Memory B cell (primary cell): ENCODE results near the gene JUND.
A peak's percentile ranks its signal among the peaks of the same experiment; 100 is the strongest.

Experiments
- ATAC-seq: fragments of 150-1000 bp; cut with Tn5 transposase; 2 replicates; pipeline ENCODE4 v1.10.0; 2021; ENCODE audit warnings: low read depth, mild to moderate bottlenecking, moderate library complexity
- DNase-seq, 2 donors: peaks; one replicate each; pipeline ENCODE4 v3.0.0; 2022; ENCODE audit warnings: low spot score in 2 of 2
- H3K27ac Mint-ChIP-seq: one replicate; pipeline ENCODE4 v1.8.0; 2022; ENCODE audit warnings: mild to moderate bottlenecking, moderate library complexity, mixed read lengths
- H3K27me3 Mint-ChIP-seq: one replicate; pipeline ENCODE4 v1.8.0; 2022; ENCODE audit warnings: mixed read lengths
- H3K36me3 Mint-ChIP-seq: one replicate; pipeline ENCODE4 v1.8.0; 2022; ENCODE audit warnings: mild to moderate bottlenecking, mixed read lengths
- H3K4me1 Mint-ChIP-seq: one replicate; pipeline ENCODE4 v1.8.0; 2022; ENCODE audit warnings: mixed read lengths
- H3K4me3 Mint-ChIP-seq: one replicate; pipeline ENCODE4 v1.8.0; 2022; ENCODE audit warnings: mild to moderate bottlenecking, moderate library complexity, mixed read lengths
- H3K9me3 Mint-ChIP-seq: one replicate; pipeline ENCODE4 v1.8.0; 2022; ENCODE audit warnings: mixed read lengths

The JUND gene

DNA sequence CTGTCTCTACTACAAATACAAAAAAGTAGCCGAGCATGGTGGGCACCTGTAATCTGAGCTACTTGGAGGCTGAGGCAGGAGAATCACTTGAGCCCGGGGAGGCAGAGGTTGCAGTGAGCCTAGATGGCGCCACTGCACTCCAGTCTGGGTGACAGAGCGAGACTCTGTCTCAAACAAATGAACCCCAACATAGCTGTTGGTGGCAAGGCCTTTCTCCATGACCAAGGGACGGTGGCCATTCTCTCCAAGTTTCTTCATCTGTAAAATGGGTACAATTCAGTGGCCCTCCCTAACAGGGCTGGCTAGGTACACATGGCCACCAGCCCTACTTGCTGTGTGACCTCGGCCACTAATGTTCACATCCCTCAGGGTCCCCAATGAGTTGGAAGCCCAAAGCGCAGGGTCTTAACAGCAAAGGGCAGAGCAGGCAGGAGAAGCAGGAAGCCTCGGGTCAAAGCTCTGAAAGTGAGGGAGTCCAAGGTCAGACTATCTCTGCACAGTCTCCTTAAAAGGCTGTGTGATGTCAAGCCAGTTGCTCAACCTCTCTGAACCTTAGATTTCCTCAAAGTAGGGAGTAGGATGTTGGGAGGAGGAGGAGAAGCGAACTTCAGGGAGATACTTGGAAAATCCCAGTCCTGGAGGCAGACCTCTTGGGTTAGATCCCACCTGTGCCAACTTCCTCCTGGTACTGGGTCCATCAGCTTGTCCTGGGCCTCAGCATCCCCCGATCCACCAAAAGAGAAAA lies 2.7 kb downstream of the JUND start:
- peak in 1 of 2 donors; percentile 66 for DNase-seq

DNA sequence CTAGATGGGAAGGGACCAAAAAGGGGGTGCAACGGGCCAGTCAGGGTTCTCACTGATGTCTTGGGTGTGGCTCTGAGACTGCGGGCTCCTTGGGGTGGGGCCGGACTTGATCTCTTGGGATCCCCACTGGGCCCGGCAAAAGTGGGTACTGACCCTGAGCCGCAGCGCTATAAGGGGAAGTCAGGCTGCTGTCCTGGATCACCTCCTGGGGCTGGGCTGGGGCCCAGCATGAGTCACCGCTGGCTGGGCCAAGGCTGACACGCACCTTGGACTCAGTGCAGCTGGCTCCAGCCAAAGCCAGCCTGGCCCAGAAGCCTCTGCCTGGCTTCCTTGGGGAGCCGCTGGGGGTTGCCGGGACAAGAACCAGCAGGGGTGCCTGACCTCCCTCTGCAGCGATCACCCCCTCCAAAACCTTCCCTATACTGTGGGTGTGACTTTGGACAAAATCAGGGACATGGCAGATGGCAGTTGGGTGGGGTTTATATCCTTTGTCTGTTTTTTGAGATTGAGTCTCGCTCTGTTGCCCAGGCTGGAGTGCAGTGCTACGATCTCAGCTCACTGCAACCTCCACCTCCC lies 6.6 kb downstream of the JUND start:
- Mint-ChIP-seq H3K4me3 (no peak overlapping the region), H3K9me3 (no peaks in the 10 kb centered on the region), H3K27me3 (no peaks in the 10 kb centered on the region)

More for the DNA sequence above, 2.7 kb downstream of the JUND start:
- Mint-ChIP-seq H3K27ac (peak overlapping the region; percentile 98), H3K4me3 (peak overlapping the region; percentile 97), H3K36me3 (peaks cover 16% of the 10 kb centered on the region), H3K9me3 (no peaks in the 10 kb centered on the region), H3K4me1 (peaks cover 40% of the 10 kb centered on the region), H3K27me3 (no peaks in the 10 kb centered on the region)
- no peak for ATAC-seq

DNA sequence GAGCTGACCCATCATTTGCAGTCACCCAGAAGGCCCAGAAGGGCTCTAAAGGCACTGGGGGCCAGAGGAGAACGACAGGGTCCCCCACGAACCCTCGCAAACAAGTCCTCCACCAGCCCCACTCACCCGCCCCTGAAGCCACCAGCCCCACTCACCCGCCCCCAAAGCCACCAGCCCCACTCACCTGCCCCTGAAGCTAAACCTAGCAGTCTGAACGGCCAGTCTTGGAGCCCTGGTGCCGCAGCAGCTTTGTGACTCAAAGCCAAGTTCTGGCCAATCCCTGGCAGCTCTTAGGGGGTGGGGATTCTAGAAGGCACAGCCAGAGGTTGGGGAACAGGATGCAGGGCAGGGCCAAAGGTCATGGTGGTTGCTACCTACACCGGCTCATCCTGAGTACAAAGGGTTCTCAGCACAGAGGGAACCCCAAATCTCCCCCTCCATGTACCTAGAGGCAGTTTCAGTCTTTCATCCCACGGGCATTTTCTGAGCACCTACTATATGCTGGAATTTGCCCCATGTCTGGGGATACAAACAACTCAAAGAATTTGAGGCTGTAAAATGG lies 7.1 kb downstream of the JUND start, which contains the start of gene IQCN:
IQCN (minus strand) TSS at position 234 of the 562 bp plus-strand sequence. CDS start 4,974 bp downstream, outside the sequence.
- H3K4me3 Mint-ChIP-seq = no peak within 1 kb of the TSS
- ATAC-seq = peak; percentile 6

More for the DNA sequence above, 6.6 kb downstream of the JUND start:
- Mint-ChIP-seq H3K27ac (peak overlapping the region; percentile 82), H3K4me1 (peaks cover 31% of the 10 kb centered on the region), H3K36me3 (peaks cover 14% of the 10 kb centered on the region)
- ATAC-seq (peak; percentile 3), DNase-seq (peak; percentile 61 to 62)

DNA sequence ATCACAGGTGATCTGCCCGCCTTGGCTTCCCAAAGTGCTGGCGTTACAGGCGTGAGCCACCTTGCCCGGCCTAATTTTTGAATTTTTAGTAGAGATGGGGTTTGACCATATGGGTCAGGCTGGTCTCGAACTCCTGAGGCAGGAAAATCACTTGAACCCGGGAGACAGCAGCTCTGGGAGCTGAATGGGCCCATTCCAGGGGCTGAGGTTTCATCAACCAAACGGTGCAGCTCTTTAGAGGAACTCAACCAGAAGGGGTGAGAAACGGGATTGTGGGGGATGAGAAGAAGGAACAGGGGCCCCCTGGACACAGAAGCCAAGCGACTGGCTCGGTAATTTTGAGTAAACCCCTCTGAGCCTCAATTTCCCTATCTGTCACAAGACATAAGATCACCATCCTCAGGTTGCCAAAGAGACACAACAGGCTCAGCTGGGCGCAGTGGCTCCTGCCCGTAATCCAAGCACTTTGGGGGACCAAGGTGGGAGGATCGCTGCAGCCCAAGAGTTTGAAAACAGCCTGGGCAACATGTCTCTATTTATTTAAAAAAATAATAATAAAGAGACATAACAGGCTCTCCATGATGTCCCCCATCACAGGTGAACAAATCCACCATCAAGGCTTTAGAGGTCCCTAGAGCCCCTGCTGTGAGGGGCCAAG lies 7.7 kb downstream of the JUND start:
- H3K4me1 Mint-ChIP-seq = peaks cover 25% of the 10 kb centered on the region
- no peak overlapping the region for H3K4me3 Mint-ChIP-seq
- DNase-seq = peak in 1 of 2 donors; percentile 43
- no peaks in the 10 kb centered on the region for H3K27me3 Mint-ChIP-seq
- peak overlapping the region; percentile 82 for H3K27ac Mint-ChIP-seq
- peaks cover 11% of the 10 kb centered on the region for H3K36me3 Mint-ChIP-seq
- ATAC-seq = no peak
- no peaks in the 10 kb centered on the region for H3K9me3 Mint-ChIP-seq

More for the DNA sequence above, 7.1 kb downstream of the JUND start, which contains the start of gene IQCN:
- H3K9me3 Mint-ChIP-seq = no peaks in the 10 kb centered on the region
- peaks cover 8% of the 10 kb centered on the region for H3K36me3 Mint-ChIP-seq
- peak; percentile 53 to 55 for DNase-seq
- H3K4me1 Mint-ChIP-seq = peaks cover 26% of the 10 kb centered on the region
- H3K27ac Mint-ChIP-seq = peak within 1 kb of the TSS; percentile 82
- no peaks in the 10 kb centered on the region for H3K27me3 Mint-ChIP-seq

DNA sequence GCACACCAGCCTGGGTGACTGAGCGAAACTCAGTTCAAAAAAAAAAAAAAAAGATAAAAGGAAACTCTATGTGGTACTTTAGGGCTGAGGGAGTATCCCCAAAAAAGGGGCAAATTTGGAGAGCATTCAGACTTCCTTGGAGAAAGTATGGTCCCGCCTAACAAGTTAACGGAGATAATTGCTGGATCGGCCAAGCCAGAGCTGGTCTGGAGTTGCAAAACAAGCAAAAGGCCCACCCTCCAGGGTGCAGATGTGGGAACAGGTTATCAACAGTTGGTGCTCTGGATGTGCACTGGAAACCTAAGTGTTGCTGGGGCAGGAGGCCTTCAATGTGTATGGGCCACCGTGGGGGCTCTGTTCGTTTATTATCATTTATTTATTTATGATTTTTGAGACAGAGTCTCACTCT lies 10.0 kb downstream of the JUND start:
- Mint-ChIP-seq H3K4me1 (peaks cover 19% of the 10 kb centered on the region), H3K27me3 (no peaks in the 10 kb centered on the region), H3K9me3 (no peaks in the 10 kb centered on the region), H3K27ac (peak overlapping the region; percentile 67), H3K36me3 (peaks cover 17% of the 10 kb centered on the region), H3K4me3 (no peak overlapping the region)
- peak in 1 of 2 donors; percentile 39 for DNase-seq
- ATAC-seq = peak; percentile 7

DNA sequence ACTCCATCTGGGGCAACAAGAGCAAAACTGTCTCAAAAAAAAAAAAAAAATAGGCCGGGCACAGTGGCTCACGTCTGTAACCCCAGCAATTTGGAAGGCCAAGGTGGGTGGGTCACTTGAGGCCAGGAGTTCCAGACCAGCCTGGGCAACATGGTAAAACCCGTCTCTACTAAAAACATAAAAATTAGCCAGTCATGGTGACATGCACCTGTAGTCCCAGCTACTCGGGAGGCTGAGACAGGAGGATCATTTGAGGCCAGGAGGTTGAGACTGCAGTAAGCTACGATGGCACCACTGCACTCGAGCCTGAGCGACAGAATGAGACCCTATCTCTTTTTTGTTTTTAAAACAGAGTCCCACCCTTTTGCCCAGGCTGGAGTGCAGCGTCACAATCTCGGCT lies 11.1 kb downstream of the JUND start:
- no peaks in the 10 kb centered on the region for H3K9me3 Mint-ChIP-seq

DNA sequence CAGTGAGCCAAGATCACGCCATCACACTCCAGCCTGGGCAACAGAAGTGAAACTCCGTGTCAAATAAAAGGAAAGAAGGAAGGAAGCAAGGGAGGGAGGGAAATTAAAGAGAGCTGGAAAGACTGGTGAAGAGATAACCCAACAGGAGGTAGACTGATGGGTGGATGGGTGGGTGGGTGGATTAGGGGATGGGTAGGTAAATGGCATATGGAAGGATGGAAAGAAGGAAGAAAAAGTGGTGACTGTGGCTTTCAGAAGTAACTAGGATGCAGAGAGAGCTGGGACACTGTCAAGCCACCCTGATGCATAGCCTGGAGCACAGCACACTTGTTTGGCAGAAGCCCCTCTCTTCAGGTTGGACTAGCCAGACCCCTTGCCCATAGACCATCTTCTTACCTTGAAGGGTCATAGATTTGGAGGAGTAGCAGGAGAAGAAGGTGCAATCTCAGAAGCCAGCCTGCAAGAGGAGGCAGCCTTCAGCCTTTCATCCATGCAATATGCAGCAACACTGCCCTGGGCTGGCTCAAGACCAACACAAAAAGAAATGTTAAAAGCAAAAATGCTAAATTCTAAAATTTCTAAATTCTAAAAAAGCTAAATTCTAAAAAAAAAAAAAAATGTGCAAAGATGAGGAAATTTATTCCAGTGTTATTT lies 12.2 kb downstream of the JUND start:
- Mint-ChIP-seq H3K4me3 (no peak overlapping the region), H3K4me1 (peaks cover 14% of the 10 kb centered on the region), H3K36me3 (peaks cover 23% of the 10 kb centered on the region), H3K27ac (no peak overlapping the region), H3K9me3 (no peaks in the 10 kb centered on the region), H3K27me3 (no peaks in the 10 kb centered on the region)
- DNase-seq = no peak
- ATAC-seq = no peak

More for the DNA sequence above, 11.1 kb downstream of the JUND start:
- peaks cover 24% of the 10 kb centered on the region for H3K4me1 Mint-ChIP-seq
- no peaks in the 10 kb centered on the region for H3K27me3 Mint-ChIP-seq
- H3K4me3 Mint-ChIP-seq = no peak overlapping the region
- no peak for DNase-seq
- peaks cover 23% of the 10 kb centered on the region for H3K36me3 Mint-ChIP-seq
- no peak for ATAC-seq
- peak overlapping the region; percentile 67 for H3K27ac Mint-ChIP-seq

DNA sequence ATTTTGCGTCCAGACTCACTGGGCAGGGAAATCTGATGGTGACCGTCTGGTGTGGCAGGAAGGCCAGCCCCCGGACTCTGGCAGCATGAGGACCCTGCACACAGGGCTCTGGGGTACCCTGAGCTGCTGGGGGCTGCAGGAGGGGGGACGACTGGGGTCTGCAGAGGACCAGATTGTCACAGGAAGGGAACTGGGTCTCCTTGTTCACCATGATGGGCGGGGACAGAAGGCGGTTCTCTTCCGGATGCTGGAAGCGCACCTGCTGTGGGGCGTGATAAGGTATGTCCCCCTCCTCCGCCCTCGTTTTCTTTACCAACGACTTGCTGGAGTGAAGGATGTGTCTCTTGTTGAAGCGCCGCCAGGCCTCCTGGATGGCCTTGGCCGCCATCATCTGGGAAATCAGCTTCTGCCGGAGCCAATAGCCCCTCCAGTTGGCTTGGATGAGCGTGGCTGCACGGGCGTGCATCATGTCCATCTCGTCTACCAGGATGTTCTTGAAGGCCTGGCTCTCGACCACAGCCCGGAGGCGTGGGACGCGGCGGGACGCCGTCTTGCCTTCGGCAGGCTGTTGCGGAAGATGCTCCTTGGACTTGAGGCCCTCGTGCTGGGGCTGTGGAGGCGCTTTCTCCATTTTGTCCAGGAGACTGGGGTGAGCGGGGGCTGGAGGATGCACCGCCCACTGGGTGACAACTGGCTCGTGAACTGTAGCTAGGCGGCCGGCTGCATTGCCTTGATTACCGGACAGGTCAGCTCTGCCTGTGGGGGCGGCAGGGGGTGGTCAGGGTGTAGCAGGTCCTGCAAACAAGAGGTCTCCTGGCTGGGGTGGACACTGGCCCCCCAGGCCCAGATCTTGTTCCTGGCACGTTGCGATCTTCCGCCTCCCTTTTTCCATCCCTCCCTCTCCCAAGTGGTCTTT lies 14.4 kb downstream of the JUND start:
- DNase-seq (no peak), ATAC-seq (no peak)
- Mint-ChIP-seq H3K9me3 (no peaks in the 10 kb centered on the region), H3K4me3 (no peak overlapping the region), H3K4me1 (peaks cover 12% of the 10 kb centered on the region), H3K27me3 (no peaks in the 10 kb centered on the region), H3K36me3 (peaks cover 23% of the 10 kb centered on the region), H3K27ac (peak overlapping the region; percentile 58)

DNA sequence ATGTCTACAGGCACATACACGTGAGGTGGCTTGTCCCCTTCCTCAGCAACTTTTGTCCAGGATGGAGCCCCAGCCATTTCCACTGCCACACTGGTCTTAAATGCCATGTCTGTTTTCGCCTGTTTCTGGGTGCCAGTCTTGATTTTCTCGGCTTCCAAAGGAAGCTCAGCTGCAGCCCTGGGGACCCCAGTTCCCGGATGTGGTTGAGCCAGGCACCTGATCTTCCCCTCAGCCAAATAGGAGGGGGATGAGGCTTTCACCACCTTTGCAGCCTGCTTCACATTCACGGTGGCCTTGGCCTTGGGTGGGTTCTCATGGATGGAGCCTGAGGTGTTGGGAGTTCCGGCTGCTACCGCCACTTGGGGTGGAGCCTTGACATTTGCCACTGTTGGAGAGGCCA lies 15.8 kb downstream of the JUND start:
- H3K27ac Mint-ChIP-seq = peak overlapping the region; percentile 58

DNA sequence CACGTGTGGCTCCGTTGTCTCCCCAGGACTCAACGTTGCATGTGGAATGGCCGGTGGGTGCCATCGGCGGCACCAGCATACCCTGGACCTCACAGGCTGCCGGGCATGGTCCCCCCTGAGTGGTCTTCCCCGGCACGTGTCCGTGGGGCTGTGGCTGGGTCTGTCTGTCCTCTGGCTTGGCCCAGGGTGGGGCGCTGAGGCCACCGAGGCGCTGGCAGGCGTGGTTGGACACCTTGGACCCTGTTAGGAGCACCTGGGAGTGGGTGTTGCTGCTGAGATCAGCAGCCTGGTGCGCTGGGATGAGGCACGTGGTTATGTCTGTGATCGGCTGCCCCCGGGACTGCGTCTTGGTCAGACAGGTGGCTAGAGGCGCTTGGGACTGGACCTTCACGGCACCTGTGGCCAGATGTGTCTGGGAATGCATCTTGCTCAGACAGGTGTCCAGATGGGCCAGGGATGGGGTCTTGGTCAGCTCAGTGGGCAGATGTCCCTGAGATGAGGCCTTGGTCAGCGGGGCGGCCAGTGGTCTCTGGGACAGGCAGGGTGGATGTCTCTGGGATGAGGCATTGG lies 16.4 kb downstream of the JUND start:
- no peaks in the 10 kb centered on the region for H3K27me3 Mint-ChIP-seq
- peaks cover 23% of the 10 kb centered on the region for H3K36me3 Mint-ChIP-seq
- peaks cover 18% of the 10 kb centered on the region for H3K4me1 Mint-ChIP-seq
- no peak overlapping the region for H3K4me3 Mint-ChIP-seq
- peak overlapping the region; percentile 28 for H3K27ac Mint-ChIP-seq
- DNase-seq = peak in 1 of 2 donors; percentile 23
- no peaks in the 10 kb centered on the region for H3K9me3 Mint-ChIP-seq
- no peak for ATAC-seq

More for the DNA sequence above, 15.8 kb downstream of the JUND start:
- Mint-ChIP-seq H3K9me3 (no peaks in the 10 kb centered on the region), H3K4me3 (no peak overlapping the region), H3K36me3 (peaks cover 23% of the 10 kb centered on the region), H3K27me3 (no peaks in the 10 kb centered on the region), H3K4me1 (peaks cover 18% of the 10 kb centered on the region)
- ATAC-seq = no peak
- DNase-seq = no peak

DNA sequence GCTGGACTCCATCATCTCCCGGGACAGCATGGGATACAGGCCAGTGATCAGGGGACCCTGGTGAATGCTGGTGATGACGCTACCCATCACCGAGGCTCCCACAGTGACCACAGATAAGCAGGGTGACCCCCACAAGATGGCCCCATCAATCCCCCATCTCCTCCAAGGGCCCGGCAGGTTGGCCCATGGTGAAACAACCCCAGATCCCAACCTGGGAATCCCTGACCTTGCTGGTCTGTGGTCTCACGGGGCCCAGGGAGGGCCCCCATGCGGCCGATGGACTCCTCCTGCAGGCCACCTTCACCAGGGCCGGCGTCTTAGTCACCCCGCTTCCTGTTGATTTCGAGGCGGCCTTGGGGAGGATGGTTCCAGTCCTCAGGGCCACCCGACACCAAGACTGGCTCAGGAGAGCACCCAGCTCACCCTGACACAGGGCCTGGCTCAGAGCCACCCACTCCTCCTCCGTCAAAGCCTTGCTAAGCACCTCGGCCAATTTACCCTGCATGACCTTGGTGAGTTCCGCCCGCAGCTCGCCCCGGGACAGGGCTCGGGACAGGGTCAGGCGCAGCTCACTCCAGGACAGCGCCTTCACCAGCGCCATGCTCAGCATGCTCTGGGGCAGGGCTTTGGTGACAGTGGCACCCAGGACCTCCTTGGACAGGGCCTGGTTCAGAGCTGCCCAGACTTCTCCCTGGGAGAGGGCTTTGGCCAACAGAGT lies 17.1 kb downstream of the JUND start:
- peaks cover 23% of the 10 kb centered on the region for H3K36me3 Mint-ChIP-seq
- peaks cover 18% of the 10 kb centered on the region for H3K4me1 Mint-ChIP-seq
- H3K27ac Mint-ChIP-seq = peak overlapping the region; percentile 45

More for the DNA sequence above, 17.1 kb downstream of the JUND start:
- H3K9me3 Mint-ChIP-seq = no peaks in the 10 kb centered on the region
- DNase-seq (no peak), ATAC-seq (no peak)
- H3K27me3 Mint-ChIP-seq = no peaks in the 10 kb centered on the region
- no peak overlapping the region for H3K4me3 Mint-ChIP-seq
